NCI-H460 (cell line): ENCODE data around the gene HMGB4. TPM values are rescaled to one million over a fixed set of nuclear protein-coding genes. Genes with fewer than 3 reads are reported as not detected.

Experiments
- DNase-seq: peaks from one replicate; pipeline ENCODE4 v3.0.0-alpha.2; 2016; ENCODE audit warnings: low read depth; ENCODE audit errors: extremely low read depth
- total RNA-seq: library from RNA; depleted of rRNA; stranded (reverse); fragments of >200 nt; shearing (Covaris generic); gene quantifications from 2 replicates; pipeline ENCODE4 v1.2.3, GENCODE V29; 2014

HMGB4 gene
- total RNA-seq, 1 experiment from 2014 or later = not detected

DNA sequence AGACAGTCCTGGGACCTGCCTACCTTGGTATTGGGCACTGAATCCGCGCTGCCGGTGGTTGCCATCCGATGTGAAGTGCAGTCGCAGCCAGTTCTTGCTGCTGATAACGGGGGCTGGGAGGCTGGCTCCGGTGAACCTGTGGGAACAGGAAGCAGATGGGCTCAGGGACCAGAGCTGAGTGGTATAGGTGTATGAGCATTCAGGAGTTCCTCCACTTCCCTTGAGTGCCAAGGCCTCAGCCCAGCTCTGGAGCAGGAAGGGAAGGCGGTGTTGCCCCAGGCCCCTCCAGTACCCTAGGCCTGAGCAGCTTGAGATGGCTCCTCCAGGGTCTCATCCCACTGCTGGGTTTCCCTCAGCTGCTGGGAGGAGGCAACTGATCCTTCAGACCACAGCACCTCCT lies 17.0 kb upstream of the HMGB4 start:
- no peak for DNase-seq

DNA sequence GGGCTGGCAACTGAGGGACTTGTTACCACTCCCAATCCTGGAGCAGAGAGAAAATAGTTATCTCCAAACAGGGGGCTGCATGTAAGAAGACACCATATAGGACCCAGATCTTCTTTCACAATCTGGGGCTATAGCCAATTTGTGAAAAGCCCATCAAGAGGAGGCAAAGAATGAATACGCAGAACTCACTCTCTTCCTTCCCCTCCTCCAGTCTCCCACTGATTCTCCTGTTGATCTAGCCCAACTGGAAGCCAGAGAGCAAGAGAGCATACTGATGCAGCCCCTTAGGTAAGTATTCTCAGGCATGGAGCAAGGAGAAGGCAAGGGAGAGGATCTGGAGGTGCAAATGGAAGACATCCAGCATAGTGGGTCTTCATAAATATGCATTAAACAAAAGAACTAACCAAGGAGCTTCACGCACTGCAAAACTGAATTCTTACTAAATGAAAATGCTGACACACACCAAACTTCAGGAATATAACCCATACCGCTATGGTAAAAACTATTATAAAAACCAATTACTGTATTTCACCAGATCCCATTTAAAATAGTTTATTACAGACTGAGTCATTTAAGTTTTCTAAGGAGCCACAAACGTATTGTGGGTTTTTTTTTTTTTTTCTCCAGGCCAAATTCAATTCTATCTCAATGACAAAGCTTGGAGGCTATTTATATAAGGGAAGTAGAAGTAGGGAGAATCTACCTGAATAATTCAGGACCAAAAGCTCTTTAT lies 15.5 kb upstream of the HMGB4 start:
- DNase-seq = no peak

DNA sequence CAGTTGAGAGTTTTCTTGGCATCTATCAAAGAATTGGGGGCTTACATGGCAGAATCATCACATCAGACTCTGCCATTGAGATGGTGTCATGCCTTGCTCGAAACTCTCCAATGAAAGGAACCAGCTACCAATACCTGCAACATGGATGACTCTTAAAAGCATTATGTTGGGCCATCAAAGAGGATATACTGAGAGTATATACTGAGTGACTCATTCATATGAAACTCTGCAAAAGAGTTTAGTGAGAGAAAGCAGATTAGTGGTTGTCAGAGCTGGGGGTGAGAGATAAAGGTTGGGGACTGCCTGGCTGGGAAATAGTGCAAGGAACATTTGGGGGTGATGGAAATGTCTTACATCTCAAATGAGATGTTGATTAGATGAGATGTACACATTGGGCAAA lies 14.7 kb upstream of the HMGB4 start:
- DNase-seq = no peak

DNA sequence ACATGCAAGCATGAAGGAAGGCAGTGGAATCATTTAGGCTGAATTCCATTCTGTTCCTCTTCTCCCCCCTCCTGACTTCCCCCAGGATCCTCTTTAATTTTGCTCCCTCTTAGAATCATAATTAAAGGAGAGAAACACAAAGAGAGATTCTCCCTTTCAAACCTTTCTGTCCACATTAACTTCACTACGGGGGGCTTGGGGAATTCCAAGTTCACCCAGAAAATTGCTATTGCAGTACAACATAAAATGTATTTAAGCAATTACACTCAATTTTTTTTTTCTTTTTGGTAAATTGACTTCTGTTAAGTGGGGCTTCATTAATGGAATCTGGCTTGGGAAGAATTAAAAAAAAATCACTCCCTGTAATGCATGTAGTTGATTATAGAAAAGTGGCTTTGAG lies 13.4 kb upstream of the HMGB4 start:
- DNase-seq = no peak

DNA sequence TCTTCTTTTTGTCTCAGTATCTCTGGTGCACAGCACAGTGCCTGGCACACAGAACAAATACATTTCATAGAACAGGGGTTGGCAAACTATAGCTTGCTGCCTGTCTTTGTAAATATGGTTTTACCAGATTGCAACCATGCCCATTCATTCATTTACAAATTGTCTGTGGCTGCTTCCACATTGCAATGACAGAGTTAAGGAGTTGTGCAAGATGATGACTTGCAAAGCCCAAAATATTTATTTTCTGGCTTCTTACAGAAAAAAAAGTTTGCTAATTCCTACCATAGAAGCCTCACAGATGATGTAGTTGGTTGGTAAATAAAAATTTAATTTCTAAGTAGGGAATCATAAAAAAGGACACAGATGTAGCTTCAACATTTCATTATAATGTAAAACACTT lies 11.2 kb upstream of the HMGB4 start:
- DNase-seq = no peak

DNA sequence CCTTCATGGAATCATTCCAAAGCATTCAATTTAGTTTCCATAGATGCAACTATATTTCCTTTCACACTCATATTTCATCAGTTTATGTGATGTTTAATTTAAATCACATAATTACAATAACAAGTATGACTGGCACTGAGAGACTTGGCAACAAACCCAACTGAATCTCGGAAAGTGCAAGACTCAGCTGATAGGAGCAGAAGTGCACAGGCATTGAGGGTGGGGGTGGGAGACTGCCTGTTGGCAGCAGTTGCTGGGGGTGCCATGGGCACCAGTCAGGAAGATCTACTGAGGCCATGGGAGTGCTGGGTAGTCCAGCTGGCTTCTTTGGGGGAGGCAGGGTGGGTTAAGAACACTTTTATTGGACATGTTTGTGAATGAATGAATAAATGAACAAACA lies 10.4 kb upstream of the HMGB4 start:
- no peak for DNase-seq

DNA sequence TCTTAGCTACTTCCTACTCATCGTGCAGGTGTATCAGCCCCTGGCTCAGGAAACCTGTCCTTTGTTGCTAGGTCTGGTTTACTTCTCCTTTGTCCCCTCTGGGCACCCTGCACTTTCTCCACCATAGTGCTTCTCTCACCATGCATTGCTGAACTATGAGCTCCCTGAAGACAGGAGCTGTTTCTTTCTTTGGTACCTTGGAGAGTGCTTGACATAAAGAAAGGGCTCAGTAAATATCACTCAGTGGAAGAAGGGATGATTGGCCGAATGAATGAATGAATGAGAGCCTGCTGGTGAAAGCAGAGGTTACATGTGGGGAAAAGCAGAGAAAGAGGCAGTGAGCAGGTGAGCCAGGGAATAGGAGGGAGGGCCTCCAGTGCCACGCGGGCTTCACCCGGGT lies 9.8 kb upstream of the HMGB4 start:
- no peak for DNase-seq

DNA sequence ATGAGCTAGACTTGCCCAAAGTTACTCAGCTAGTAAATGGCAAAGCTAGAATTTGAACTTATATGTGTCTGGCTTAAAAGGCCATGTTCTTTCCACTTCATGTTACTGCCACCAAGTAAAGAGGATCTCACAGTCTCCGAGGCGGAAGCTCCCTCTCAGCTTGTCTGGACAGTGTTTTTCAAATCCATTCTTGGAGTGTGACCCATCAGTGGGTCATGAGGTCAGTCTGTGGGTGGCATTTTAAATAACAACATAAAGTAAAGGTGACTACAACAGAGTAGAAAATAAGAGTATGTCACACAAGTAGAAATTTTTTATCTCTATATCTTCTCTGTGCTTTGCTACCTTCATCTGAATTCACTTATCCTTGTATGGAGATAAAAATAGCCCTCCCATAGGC lies 3.2 kb upstream of the HMGB4 start:
- DNase-seq = no peak

DNA sequence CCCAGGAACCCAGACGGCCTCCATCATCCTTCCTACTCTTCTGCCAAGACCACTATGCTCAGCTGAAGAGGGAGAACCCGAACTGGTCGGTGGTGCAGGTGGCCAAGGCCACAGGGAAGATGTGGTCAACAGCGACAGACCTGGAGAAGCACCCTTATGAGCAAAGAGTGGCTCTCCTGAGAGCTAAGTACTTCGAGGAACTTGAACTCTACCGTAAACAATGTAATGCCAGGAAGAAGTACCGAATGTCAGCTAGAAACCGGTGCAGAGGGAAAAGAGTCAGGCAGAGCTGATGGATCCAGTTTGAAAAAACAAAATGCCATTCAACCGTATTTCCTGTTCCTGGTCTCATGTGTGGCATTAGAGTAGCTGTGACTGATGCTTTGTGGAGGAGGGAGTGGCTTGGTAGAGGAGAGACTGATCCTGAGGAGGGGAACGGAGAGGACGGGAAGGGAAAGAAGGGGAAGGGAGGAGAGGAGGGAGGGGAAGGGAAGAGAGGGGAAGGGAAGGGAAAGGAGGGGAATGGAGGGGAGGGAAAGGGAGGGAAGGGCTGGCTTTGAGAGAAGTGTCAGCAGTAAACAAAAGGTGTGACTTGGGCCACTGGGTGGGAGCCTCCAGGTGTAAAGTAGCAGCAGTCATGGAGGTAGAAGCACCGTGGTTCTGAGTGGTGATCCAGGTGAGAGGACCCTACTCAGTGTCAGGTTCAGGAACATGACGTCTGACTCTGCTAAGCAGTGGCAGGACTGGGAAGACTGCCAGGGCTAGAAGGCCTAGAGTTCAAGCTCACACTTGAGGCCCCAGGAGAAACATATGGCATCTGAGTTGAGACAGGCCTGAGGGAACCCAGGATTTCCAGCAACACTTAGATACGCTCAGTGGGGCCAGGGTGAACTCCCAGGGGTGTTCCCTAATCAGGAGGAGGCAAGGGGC lies 846 bp downstream of the HMGB4 start:
- no peak for DNase-seq

DNA sequence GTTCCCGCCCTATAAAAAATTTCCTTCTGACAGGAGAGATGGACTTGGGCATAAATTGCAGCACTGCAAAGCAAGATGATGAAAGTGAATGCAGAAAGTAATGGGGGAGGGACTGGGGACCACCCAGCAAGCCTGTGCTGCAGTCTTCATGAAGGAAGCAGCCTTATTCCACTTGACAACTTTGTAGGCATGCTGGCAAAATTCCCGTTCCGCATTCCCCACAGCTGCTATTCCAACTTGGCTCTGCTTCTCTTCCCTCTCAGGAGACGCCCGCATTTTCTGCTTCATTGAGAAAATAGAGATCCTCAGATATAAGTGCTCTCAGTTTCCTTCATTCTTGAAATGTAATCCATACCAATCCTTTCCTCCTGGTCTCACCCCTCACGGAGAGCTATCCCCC lies 2.4 kb downstream of the HMGB4 start:
- DNase-seq = no peak

DNA sequence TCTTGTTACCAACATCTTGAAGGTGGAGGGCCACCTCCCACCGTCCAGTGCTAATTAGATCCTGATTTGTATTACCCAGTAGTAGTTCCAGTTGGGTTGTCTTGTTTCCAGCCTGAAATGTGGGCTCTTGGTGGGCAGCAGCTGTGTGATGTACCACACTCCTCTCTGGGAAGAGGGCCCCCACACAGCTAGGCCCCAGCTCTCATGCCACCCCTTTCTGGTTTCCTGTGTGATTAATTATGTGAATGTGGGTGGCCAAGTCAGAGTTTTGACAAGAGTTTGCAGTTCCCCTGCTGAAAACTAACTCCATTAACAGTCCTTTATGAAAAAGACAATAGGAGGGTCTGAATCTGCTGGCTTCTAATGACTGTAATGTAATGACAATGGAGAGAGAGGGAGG lies 3.8 kb downstream of the HMGB4 start:
- no peak for DNase-seq

DNA sequence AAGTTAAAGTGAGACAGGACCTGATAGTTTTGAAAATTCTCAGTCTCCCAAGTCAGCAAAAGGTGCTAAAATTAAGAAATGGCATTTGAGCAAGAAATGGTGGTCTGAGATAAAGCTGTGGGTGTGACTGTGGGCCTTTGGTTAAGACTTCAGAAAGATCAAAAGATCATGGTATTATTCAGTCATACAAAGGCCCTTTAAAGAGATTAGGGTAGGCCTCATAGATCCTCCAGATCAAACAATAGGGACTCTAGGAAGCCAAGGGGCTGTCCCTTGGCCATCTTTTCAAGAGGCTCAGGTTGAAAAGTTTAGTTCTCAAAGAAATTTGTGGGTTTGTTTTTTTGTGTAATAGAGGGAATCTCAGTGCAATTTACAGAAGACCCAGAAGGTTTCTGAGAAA lies 8.4 kb downstream of the HMGB4 start:
- DNase-seq = no peak

DNA sequence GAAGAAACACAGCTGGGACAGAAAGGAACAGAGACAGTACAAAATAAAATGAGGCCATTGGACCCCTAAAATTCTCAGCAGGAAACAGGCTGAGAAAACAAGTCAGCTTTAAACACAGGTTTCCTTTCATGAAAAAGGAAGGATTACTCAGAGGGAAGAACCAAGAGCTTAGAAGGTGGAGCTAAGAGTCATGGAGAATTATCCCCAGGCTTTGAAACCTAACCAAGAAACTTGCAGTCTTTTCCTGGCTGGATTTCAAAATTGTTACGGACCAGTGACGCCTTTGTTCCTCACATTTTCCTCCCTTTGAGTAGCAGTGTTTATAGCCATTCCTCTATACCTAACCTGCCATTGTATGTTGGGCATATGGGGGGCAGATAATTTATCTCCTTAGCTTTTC lies 8.8 kb downstream of the HMGB4 start:
- DNase-seq = no peak

DNA sequence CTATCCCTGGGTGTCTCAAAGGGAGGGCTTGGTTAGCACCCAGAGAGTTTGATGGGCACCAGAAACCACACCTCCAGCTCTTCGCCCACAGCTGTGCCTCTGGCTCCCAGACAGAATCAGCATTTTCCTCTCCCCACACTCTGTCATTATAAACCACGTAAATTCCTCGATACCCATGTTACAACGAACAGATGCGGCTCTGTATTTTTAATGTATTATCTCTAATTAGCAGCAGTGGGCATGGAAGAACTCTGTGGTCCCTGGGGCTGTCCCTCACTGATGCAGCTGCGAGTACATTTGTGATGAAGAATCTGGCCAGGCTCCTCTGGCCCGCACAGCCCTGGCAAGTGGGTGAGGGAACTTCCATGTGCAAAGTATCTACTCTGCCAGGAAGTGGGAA lies 10.8 kb downstream of the HMGB4 start:
- DNase-seq = no peak

DNA sequence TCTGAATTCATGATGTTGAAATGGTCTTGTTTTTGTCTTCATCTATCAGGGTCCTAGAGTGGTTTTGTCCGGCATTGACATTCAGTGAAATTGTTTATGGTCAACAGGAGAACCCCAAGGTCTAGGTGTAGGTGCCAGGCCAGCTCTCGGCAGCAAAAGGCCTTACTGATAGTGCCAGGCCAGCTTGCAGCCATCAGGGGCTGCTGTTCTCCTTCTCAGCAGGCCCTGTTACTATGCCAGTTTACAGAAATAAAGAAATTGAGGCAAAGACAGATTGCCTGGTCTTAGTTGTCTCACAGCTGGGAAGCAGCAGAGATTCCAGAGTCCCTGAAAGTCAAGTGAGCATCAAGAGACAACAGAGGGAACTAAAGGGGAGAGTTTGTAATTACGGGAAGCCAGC lies 12.0 kb downstream of the HMGB4 start:
- no peak for DNase-seq

DNA sequence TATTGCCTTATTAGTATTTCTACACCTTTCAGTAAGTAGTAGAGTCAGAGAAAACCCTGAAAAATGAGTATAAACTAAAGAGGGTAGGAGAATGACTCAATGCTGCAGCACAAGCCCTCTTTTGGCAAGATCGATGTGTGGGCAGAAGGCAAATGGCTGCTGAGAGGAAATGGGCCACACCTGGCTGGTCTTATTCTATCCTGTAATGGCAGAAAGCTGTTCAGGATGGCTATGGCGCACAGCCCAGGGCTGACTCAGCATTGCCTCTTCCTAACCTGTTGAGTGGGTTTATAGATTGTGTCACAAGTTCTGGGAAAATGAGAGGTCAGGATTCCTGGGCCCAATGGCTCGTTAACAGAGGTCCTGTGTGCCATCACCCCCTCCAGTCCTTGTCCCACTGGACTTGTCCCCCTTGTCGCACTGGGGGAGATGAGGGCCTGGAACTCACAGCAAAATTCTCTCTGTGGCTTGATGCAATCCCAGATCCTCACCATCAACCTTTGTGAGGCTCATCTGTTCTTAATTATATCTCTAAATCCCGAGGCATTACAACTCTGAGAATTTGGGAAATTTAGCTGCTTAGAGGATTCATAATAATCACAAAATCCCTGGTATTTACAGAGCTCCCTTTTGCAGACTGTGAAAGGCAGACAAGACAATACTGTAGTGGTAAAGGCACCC lies 13.2 kb downstream of the HMGB4 start:
- DNase-seq = no peak

DNA sequence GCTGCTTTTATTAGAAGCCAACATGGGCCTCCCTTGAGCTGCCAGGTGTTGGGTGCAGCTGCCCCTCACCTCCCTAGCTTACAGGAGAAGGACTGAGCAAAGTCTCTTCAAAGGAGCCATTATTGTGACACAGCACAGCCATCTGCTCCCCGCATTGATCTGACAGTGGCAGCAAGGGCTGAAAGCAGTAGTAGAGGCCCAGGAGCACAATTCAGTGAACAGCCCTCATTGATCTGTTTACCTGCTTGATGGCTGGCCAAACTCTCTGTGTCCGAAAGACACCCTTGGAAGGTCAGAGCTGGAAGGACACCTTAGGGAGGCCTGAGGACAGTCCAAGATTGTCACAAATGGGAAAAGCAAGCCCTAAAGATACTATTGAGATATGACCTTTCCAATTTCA lies 14.5 kb downstream of the HMGB4 start:
- DNase-seq = no peak

DNA sequence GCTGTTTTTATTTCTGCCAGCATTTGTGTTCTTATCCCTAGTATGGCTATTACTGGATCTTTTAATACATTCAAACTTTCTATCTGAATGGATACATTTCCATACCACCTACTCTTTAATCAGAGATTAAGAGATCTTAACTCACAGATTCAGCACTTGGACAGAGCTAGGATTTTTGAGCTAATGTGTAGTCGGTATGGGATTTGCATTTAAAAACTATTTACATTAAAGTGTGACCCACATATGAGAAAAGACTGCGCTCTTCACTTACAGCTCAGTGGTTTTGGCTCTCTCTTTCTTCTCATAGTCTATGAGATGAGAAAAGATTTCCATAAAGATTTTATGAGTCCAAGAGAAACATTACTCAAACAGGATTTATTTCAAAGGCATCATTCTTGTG lies 16.4 kb downstream of the HMGB4 start:
- no peak for DNase-seq

DNA sequence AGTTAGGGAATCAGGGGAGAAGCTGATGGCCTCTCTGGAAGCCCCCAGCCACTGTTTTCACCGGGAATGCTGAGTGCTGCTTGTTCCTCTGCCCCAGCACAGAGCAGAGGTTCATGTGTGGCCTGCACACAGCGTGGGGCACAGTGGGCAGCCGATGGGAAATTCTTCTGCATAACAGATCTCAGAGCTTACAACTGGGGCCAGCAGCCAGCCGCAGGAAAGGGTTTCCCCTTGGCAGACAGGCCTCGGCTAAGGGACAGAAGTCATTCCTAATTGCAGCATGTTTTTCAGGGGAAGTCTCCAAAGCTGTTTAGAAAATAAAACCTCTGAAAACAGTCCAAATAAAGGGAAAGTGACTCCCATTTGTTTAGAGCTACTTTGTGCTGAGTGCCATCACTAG lies 22.6 kb downstream of the HMGB4 start:
- no peak for DNase-seq

DNA sequence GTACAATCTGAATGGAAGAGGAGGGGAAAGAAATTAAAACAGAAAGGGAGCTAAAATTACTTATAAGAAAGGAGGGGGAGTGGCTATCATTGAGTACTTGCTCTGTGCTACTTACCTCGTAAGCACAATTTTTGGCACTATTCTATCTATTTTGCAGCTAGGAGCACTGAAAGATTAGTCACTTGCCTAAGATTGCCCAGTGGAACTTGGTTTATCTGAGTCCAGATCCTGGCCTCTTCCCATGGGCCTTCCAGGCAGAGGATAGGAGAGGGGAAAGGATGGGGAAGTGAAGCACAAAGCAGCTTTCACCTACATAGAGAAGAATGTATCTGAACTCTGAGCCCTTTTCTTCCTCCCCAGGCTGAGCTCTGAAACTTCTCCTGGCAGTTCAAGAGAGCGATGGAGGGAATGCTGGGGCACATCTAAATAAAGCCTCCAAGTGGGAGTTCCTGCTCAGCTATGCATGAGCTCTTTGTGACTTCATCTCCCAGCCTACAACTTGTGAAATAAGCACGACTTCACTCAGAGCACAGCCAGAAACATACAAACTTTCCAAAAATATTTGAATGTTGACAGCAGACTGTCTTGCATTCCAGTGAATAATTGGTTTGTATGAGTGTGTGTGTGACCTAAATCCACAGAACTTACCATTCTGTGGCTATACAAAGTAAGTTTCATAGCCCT lies 29.4 kb downstream of the HMGB4 start:
- DNase-seq = no peak

DNA sequence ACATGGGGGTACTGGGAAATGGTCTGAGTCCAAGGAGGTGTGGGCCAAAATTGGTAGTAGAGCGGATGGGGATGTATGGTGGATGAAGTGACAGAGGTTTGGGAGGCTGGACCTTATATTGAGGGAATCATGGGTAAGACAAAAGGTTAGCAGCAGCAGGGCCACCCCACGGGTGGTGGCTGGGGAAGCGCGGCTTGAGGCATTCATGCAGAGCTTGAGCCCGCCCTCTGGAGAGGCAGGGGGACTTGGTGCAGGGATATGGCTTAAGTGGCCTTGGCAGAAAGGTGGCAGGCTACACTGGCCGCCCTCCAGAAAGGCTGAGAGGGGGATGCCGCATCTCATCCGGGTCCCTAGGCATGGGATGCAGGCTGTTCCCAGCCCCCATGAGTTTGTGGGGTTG lies 31.5 kb downstream of the HMGB4 start:
- no peak for DNase-seq
